NCI-H69 (cell line): ENCODE results near the gene YY2.
"Not testable (repeated sequence)": the region's sequence is repeated elsewhere in the genome, so short reads cannot be mapped to it uniquely, and the experiment has no call there.

Experiments used
- DNase-seq: peaks from one replicate; lab custom pipeline; 2025; lab: John Stamatoyannopoulos, UW

Gene YY2

GRCh38 chrX:21874182-21874581, 18.4 kb downstream of the YY2 start:
- not testable (repeated sequence) for DNase-seq

GRCh38 chrX:21875013-21875412, 19.2 kb downstream of the YY2 start:
- no peak for DNase-seq

GRCh38 chrX:21881881-21882574, 26.2 kb downstream of the YY2 start:
- no peak for DNase-seq

- peak; percentile 25 for DNase-seq
Measured at GRCh38 chrX:21883258-21883657, 27.5 kb downstream of the YY2 start.

- no peak for DNase-seq
Measured at GRCh38 chrX:21885568-21885967, 29.8 kb downstream of the YY2 start.

- DNase-seq: peak; percentile 6
Measured at GRCh38 chrX:21905313-21905712, 49.5 kb downstream of the YY2 start.

- no peak for DNase-seq
Measured at GRCh38 chrX:21905953-21906352, 50.2 kb downstream of the YY2 start.

- no peak for DNase-seq
Measured at GRCh38 chrX:21907260-21907659, 51.5 kb downstream of the YY2 start.
